ENCODE data around the gene ST6GALNAC6.
"Not testable (repeated sequence)": the region's sequence is repeated elsewhere in the genome, so short reads cannot be mapped to it uniquely, and the experiment has no call there.

The ST6GALNAC6 gene

GRCh38 chr9:127885508-127886281 lies 13.7 kb downstream of the ST6GALNAC6 start:
- H3K27ac ChIP-seq, result peak overlapping the region; percentile 88
- TF ChIP-seq Cebpa-rat (IDR thresholded peaks at IDR 0.05), result no peak
- peak overlapping the region; percentile 28 for H3K4me3 ChIP-seq
- H3K9me3 ChIP-seq, result no peaks in the 10 kb centered on the region
- peaks cover 96% of the 10 kb centered on the region for H3K4me1 ChIP-seq
- H3K36me3 ChIP-seq, result peaks cover 25% of the 10 kb centered on the region
- peak overlapping the region; percentile 79 for H3K9ac ChIP-seq
- H3K4me2 ChIP-seq, result peak overlapping the region; percentile 85
- no peaks in the 10 kb centered on the region for H3K27me3 ChIP-seq
- no peaks in the 10 kb centered on the region for H4K20me1 ChIP-seq

GRCh38 chr9:127884976-127885490 lies 14.4 kb downstream of the ST6GALNAC6 start:
- TF ChIP-seq Cebpa-rat (IDR thresholded peaks at IDR 0.05), result no peak
- H4K20me1 ChIP-seq, result no peaks in the 10 kb centered on the region
- peaks cover 99% of the 10 kb centered on the region for H3K4me1 ChIP-seq
- no peaks in the 10 kb centered on the region for H3K9me3 ChIP-seq
- peak overlapping the region; percentile 85 for H3K4me2 ChIP-seq
- H3K36me3 ChIP-seq, result peaks cover 19% of the 10 kb centered on the region
- peak overlapping the region; percentile 88 for H3K27ac ChIP-seq
- H3K27me3 ChIP-seq, result no peaks in the 10 kb centered on the region
- H3K4me3 ChIP-seq, result peak overlapping the region; percentile 28
- peak overlapping the region; percentile 79 for H3K9ac ChIP-seq

GRCh38 chr9:127884427-127884911 lies 14.9 kb downstream of the ST6GALNAC6 start:
- peaks cover 99% of the 10 kb centered on the region for H3K4me1 ChIP-seq
- no peaks in the 10 kb centered on the region for H4K20me1 ChIP-seq
- peak overlapping the region; percentile 88 for H3K27ac ChIP-seq
- no peaks in the 10 kb centered on the region for H3K27me3 ChIP-seq
- TF ChIP-seq Cebpa-rat (IDR thresholded peaks at IDR 0.05), result no peak
- peaks cover 13% of the 10 kb centered on the region for H3K36me3 ChIP-seq
- peak overlapping the region; percentile 79 for H3K9ac ChIP-seq
- H3K9me3 ChIP-seq, result no peaks in the 10 kb centered on the region
- peak overlapping the region; percentile 28 for H3K4me3 ChIP-seq
- peak overlapping the region; percentile 85 for H3K4me2 ChIP-seq

- Histone ChIP-seq H3K4me1 (peaks cover 99% of the 10 kb centered on the region), H4K20me1 (no peaks in the 10 kb centered on the region), H3K4me2 (peak overlapping the region; percentile 85), H3K27me3 (no peaks in the 10 kb centered on the region), H3K4me3 (0 out of 2 replicates have a peak overlapping the region, but pooled peaks have one; percentile 28), H3K36me3 (peaks cover 10% of the 10 kb centered on the region), H3K9me3 (no peaks in the 10 kb centered on the region), H3K27ac (peak overlapping the region; percentile 88), H3K9ac (peak overlapping the region; percentile 79)
- TF ChIP-seq Cebpa-rat (IDR thresholded peaks at IDR 0.05), result no peak
Measured at GRCh38 chr9:127883959-127884358, 15.4 kb downstream of the ST6GALNAC6 start.

GRCh38 chr9:127881715-127882114 lies 17.7 kb downstream of the ST6GALNAC6 start:
- H3K9ac ChIP-seq, H4K20me1 ChIP-seq, H3K4me3 ChIP-seq, H3K9me3 ChIP-seq, H3K36me3 ChIP-seq: not testable (repeated sequence)
- Histone ChIP-seq H3K27ac (peak overlapping the region; percentile 88), H3K4me2 (peak overlapping the region; percentile 85; the same call in 1 of the 2 replicates), H3K4me1 (peaks cover 98% of the 10 kb centered on the region), H3K27me3 (peaks cover 21% of the 10 kb centered on the region)

GRCh38 chr9:127880143-127880542 lies 19.3 kb downstream of the ST6GALNAC6 start:
- no peaks in the 10 kb centered on the region for H3K36me3 ChIP-seq
- H3K4me2 ChIP-seq, result peak overlapping the region; percentile 78
- H3K27ac ChIP-seq, result no peak overlapping the region
- no peak overlapping the region for H3K4me3 ChIP-seq
- H3K9me3 ChIP-seq, result no peaks in the 10 kb centered on the region
- no peak for TF ChIP-seq Cebpa-rat (IDR thresholded peaks at IDR 0.05)
- no peak overlapping the region for H3K9ac ChIP-seq
- H4K20me1 ChIP-seq, result no peaks in the 10 kb centered on the region
- H3K4me1 ChIP-seq, result peaks cover 98% of the 10 kb centered on the region
- peaks cover 23% of the 10 kb centered on the region for H3K27me3 ChIP-seq

GRCh38 chr9:127878652-127879390 lies 20.6 kb downstream of the ST6GALNAC6 start:
- Histone ChIP-seq H3K4me3 (no peak overlapping the region), H3K4me2 (peak overlapping the region; percentile 78), H3K27ac (no peak overlapping the region), H3K27me3 (peaks cover 23% of the 10 kb centered on the region), H3K9me3 (no peaks in the 10 kb centered on the region), H4K20me1 (no peaks in the 10 kb centered on the region), H3K9ac (no peak overlapping the region), H3K4me1 (peaks cover 98% of the 10 kb centered on the region), H3K36me3 (no peaks in the 10 kb centered on the region)
- TF ChIP-seq Cebpa-rat (IDR thresholded peaks at IDR 0.05), result no peak

- Histone ChIP-seq H3K36me3 (no peaks in the 10 kb centered on the region), H3K4me2 (peak overlapping the region; percentile 78), H3K4me1 (peaks cover 98% of the 10 kb centered on the region), H3K9ac (no peak overlapping the region; the same call in 1 of the 2 replicates), H4K20me1 (no peaks in the 10 kb centered on the region), H3K9me3 (no peaks in the 10 kb centered on the region), H3K27me3 (peaks cover 23% of the 10 kb centered on the region), H3K27ac (peak overlapping the region; percentile 26; the same call in 1 of the 2 replicates), H3K4me3 (peak overlapping the region; percentile 55)
- TF ChIP-seq Cebpa-rat (IDR thresholded peaks at IDR 0.05), result no peak
Measured at GRCh38 chr9:127878001-127878651, 21.3 kb downstream of the ST6GALNAC6 start.

- H3K9ac ChIP-seq, result peak within 1 kb of the TSS; percentile 66
- TF ChIP-seq Cebpa-rat (IDR thresholded peaks at IDR 0.05), result no peak
- H4K20me1 ChIP-seq, result no peaks in the 10 kb centered on the region
- H3K4me2 ChIP-seq, result peak within 1 kb of the TSS; percentile 78
- no peaks in the 10 kb centered on the region for H3K9me3 ChIP-seq
- H3K4me1 ChIP-seq, result peaks cover 98% of the 10 kb centered on the region
- H3K27me3 ChIP-seq, result peaks cover 23% of the 10 kb centered on the region
- H3K4me3 ChIP-seq, result peak within 1 kb of the TSS; percentile 55
- peak within 1 kb of the TSS; percentile 65; the same call in 1 of the 2 replicates for H3K27ac ChIP-seq
- H3K36me3 ChIP-seq, result no peaks in the 10 kb centered on the region
Measured at GRCh38 chr9:127877566-127877998, 21.8 kb downstream of the ST6GALNAC6 start, which contains the start of gene AK1. Gene AK1 (minus strand): TSS chr9:127877675. CDS start chr9:127874617, 3,058 bp downstream.

Data from BLaER1 (cell line).